Sigmoid colon (tissue), 7 donors: ENCODE results near the gene FBXL19. TPM values are rescaled to one million over a fixed set of nuclear protein-coding genes. Genes with fewer than 3 reads are reported as not detected.
A peak's percentile ranks its signal among the peaks of the same experiment; 100 is the strongest.
"Not testable (repeated sequence)": the region's sequence is repeated elsewhere in the genome, so short reads cannot be mapped to it uniquely, and the experiment has no call there.

Experiments
- DNase-seq: peaks from one replicate; pipeline ENCODE4 v3.0.0-alpha.2; 2019
- H3K27ac ChIP-seq, 4 donors: fragments of 200-600 bp; sonication (generic); one replicate each; pipeline ENCODE4 v1.5.1; 2016 to 2019; ENCODE audit warnings: mild to moderate bottlenecking in 1 of 4
- H3K27me3 ChIP-seq, 3 donors: fragments of 200-600 bp; sonication (generic); one replicate each; pipeline ENCODE4 v1.5.1; 2019; ENCODE audit warnings: mild to moderate bottlenecking in 1 of 3
- H3K36me3 ChIP-seq, 4 donors: fragments of 200-600 bp; sonication (generic); one replicate each; pipeline ENCODE4 v1.5.1; 2016 to 2019
- H3K4me1 ChIP-seq, 4 donors: fragments of 200-600 bp; sonication (generic); one replicate each; pipeline ENCODE4 v1.5.1; 2017 to 2019
- H3K4me3 ChIP-seq, 4 donors: fragments of 200-600 bp; sonication (generic); one replicate each; pipeline ENCODE4 v1.5.1; 2017 to 2019; ENCODE audit warnings: mild to moderate bottlenecking in 2 of 4, moderate library complexity in 1 of 4
- H3K9me3 ChIP-seq, 4 donors: fragments of 200-600 bp in 3 of 4; sonication (generic) in 3 of 4; one replicate each; pipeline versions ENCODE4 v1.5.1 to v1.6.1; 2013 to 2019
- EP300 ChIP-seq, 4 donors: sonication (generic); formaldehyde crosslinking; IDR thresholded peaks; one replicate each; pipeline ENCODE4 v1.6.1; 2017; ENCODE audit warnings: antibody characterized with exemption in 4 of 4
- POLR2A ChIP-seq, 2 donors: fragments of 450-650 bp; IDR thresholded peaks; one replicate each; pipeline ENCODE4 v1.6.1; 2016; ENCODE audit warnings: antibody characterized with exemption in 2 of 2, mild to moderate bottlenecking in 2 of 2, moderate library complexity in 2 of 2
- POLR2AphosphoS5 ChIP-seq, 4 donors: sonication (generic); formaldehyde crosslinking; IDR thresholded peaks; one replicate each; pipeline ENCODE4 v1.6.1; 2017; ENCODE audit warnings: antibody characterized with exemption in 4 of 4
- WGBS, 2 donors: extraction: QIAGEN DNeasy Blood & Tissue Kit; methylation state at CpG; one replicate each; pipeline ENCODE4 v1.1.7; 2013; 5-methylcytosine and 5-hydroxymethylcytosine counted together
- intact Hi-C: fragments of 100-400 bp; cut with DNase I; formaldehyde crosslinking; loops from one replicate; pipeline ENCODE4 v1.15.1; 2023
- polyA plus RNA-seq, 3 donors: library from polyadenylated mRNA; stranded (reverse); fragments of 200-250 nt; gene quantifications; one replicate each; pipeline ENCODE4 v1.2.3, GENCODE V29; 2013
- total RNA-seq, 4 donors: library from RNA; depleted of rRNA; stranded (reverse); fragments of >200 nt; gene quantifications; one replicate each; pipeline ENCODE4 v1.1.0, GENCODE V29; 2016
- TF ChIP-seq, protein P1 (sequence below), 4 experiments: fragments of 450-650 bp in 3 of 4; fragments of 200-600 bp in 1 of 4; IDR thresholded peaks; one replicate each; pipeline ENCODE4 v1.5.1; 2016 to 2019; ENCODE audit warnings: antibody characterized with exemption in 4 of 4, mild to moderate bottlenecking in 3 of 4, moderate library complexity in 2 of 4
- donor health status: healthy with polysubstance abuse.
- donor health status: Bipolar disorder and iron deficiency.
- donor health status: healthy.

The FBXL19 gene
- total and polyA plus RNA-seq, 7 donors, result 3.0 to 32.7 (median 10.3) TPM

DNA sequence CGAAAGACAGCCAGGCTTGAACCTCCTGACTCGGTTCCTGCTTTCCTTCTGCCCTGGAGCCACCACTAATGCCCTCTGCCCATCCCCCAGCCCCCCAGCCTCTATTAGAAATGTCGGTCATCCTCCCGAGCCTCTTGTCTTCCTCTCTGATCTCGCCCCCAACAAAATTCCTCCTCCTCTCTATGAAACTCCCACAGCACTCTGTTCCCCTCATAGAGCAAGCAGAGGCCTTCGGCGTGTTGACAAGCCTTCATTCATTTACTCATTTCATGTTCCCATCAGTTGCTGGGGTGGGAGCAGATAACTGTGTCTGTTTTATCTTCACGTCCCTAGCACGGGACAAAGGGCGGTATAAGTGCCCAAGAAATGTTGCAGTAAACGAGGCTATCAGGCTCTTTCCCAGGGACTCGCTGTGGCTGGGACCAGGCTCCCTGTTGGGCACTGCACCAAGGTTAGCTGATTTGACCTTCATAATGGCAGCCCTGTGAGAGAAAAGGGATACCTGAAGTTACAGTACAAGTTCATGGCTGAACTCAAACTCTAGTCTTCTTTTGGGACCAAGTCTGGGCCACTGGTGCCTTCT is 7.8 kb downstream of the FBXL19 start:
- no peak overlapping the region for H3K27ac ChIP-seq
- 79 to 80% methylated on average over 12 of the region's 12 CpGs for WGBS, 2 donors
- no peaks in the 10 kb centered on the region for H3K9me3 ChIP-seq
- peaks cover 0 to 10% (median 9%) of the 10 kb centered on the region in 4 donors for H3K4me1 ChIP-seq
- DNase-seq, result no peak
- H3K27me3 ChIP-seq, result no peaks in the 10 kb centered on the region
- intact Hi-C loops, result no loop called here
- H3K4me3 ChIP-seq, result no peak overlapping the region
- peaks cover 0 to 55% (median 20%) of the 10 kb centered on the region in 4 donors for H3K36me3 ChIP-seq
- TF ChIP-seq POLR2A (IDR thresholded peaks at IDR 0.05) (no peak), EP300 (IDR thresholded peaks at IDR 0.05) (no peak), POLR2AphosphoS5 (IDR thresholded peaks at IDR 0.05) (no peak)
- TF ChIP-seq, protein P1, sequence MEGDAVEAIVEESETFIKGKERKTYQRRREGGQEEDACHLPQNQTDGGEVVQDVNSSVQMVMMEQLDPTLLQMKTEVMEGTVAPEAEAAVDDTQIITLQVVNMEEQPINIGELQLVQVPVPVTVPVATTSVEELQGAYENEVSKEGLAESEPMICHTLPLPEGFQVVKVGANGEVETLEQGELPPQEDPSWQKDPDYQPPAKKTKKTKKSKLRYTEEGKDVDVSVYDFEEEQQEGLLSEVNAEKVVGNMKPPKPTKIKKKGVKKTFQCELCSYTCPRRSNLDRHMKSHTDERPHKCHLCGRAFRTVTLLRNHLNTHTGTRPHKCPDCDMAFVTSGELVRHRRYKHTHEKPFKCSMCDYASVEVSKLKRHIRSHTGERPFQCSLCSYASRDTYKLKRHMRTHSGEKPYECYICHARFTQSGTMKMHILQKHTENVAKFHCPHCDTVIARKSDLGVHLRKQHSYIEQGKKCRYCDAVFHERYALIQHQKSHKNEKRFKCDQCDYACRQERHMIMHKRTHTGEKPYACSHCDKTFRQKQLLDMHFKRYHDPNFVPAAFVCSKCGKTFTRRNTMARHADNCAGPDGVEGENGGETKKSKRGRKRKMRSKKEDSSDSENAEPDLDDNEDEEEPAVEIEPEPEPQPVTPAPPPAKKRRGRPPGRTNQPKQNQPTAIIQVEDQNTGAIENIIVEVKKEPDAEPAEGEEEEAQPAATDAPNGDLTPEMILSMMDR (IDR thresholded peaks at IDR 0.05), result no peak

DNA sequence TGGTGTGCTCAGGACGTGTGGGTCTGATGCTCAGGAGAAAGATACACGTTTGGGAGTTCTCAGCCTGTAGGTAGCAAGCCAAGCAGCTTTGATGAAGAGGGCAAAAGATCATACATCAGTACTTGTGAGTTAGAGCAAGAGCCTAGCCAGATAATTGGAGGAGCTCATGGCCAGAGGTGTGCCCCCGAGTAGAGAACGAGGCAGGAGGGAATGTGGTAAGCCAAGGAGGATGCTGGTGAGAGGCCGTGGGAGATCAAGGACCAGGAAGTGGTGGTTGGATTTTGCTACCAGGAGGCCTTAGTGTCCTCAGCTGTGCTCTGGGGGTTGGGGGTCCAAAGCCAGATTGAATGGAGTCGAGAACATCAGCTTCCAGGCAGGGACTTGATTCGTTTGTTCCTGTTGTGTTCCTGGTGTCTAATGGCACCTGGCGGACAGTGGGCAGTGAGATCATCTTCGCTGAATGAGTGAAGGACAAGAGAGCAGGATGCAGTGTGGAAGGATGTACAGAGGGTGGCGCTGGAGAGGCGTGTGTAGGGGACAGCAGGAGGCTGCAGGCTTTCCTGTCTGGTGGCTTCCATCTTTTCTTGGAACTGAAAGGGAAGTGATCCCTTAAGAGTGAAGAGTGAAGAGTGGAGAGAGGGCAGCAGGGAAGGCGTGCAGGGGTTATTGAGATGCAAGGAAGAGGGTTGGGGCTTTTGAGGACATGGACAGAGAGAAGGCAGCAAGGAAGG is 11.6 kb downstream of the FBXL19 start:
- no peak for DNase-seq
- peaks cover 0 to 55% (median 20%) of the 10 kb centered on the region in 4 donors for H3K36me3 ChIP-seq
- H3K4me3 ChIP-seq, result no peak overlapping the region
- 64 to 66% methylated on average over 12 of the region's 12 CpGs for WGBS, 2 donors
- no peak overlapping the region for H3K27ac ChIP-seq
- no peak for TF ChIP-seq POLR2A (IDR thresholded peaks at IDR 0.05)
- TF ChIP-seq, protein P1 (IDR thresholded peaks at IDR 0.05), result peak; percentile 16 to 32 (median 22)
- intact Hi-C loops, result no loop called here
- H3K27me3 ChIP-seq, result no peaks in the 10 kb centered on the region
- peaks cover 0 to 13% (median 6%) of the 10 kb centered on the region in 4 donors for H3K4me1 ChIP-seq
- H3K9me3 ChIP-seq, result no peaks in the 10 kb centered on the region

DNA sequence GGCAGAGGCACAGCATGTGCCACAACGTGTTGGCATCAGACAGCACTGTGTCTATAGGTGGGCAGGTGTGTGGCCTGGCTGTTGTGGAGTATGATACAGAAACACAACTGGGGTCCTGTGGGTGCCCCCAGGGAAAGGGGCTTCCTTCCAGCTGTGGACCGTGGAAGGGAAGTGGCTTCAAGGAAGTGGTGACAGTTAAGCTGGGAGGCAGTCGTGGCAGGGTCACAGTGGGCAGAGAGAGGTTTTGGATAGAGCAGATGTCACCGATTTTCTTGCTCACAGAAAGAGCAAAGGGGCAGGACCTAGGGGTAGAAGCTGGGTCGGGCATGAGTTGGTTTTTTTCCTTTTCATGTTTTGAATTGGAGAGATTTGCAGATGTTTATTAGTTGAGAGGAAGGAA is 14.3 kb downstream of the FBXL19 start:
- H3K27ac ChIP-seq, result peak overlapping the region; percentile 47 to 56 (median 52)
- no peak overlapping the region for H3K4me3 ChIP-seq
- peaks cover 0 to 51% (median 0%) of the 10 kb centered on the region in 4 donors for H3K36me3 ChIP-seq
- WGBS, 2 donors, result 40 to 68% methylated on average over 5 of the region's 5 CpGs
- H3K9me3 ChIP-seq, result no peaks in the 10 kb centered on the region
- H3K4me1 ChIP-seq, result peaks cover 0 to 22% (median 10%) of the 10 kb centered on the region in 4 donors
- no peaks in the 10 kb centered on the region for H3K27me3 ChIP-seq
- intact Hi-C loops, result no loop called here
- TF ChIP-seq EP300 (IDR thresholded peaks at IDR 0.05) (no peak), POLR2AphosphoS5 (IDR thresholded peaks at IDR 0.05) (no peak), POLR2A (IDR thresholded peaks at IDR 0.05) (no peak)
- TF ChIP-seq, protein P1 (IDR thresholded peaks at IDR 0.05), result no peak
- DNase-seq, result no peak

DNA sequence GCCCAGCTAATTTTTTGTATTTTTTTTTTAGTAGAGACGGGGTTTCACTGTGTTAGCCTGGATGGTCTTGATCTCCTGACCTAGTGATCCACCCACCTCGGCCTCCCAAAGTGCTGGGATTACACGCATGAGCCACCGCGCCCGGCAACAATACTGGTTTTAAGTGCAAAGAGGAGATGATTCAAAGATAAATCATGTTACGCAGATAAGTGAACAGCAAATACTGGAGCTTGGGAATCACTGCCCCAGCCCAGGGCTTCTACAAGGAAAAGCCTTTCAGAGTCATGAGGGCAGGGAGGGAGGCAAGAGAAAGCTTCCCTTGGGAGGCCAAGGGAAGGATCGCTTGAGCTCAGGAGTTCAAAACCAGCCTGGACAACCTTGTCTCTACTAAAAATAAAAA is 16.2 kb downstream of the FBXL19 start:
- H3K9me3 ChIP-seq, H3K4me3 ChIP-seq, H3K27me3 ChIP-seq, H3K27ac ChIP-seq, DNase-seq, intact Hi-C loops: not testable (repeated sequence)
- Histone ChIP-seq H3K4me1 (peaks cover 0 to 22% (median 10%) of the 10 kb centered on the region in 4 donors), H3K36me3 (peaks cover 0 to 53% (median 2%) of the 10 kb centered on the region in 4 donors)
- WGBS, 2 donors, result 96% methylated on average over 8 of the region's 8 CpGs

DNA sequence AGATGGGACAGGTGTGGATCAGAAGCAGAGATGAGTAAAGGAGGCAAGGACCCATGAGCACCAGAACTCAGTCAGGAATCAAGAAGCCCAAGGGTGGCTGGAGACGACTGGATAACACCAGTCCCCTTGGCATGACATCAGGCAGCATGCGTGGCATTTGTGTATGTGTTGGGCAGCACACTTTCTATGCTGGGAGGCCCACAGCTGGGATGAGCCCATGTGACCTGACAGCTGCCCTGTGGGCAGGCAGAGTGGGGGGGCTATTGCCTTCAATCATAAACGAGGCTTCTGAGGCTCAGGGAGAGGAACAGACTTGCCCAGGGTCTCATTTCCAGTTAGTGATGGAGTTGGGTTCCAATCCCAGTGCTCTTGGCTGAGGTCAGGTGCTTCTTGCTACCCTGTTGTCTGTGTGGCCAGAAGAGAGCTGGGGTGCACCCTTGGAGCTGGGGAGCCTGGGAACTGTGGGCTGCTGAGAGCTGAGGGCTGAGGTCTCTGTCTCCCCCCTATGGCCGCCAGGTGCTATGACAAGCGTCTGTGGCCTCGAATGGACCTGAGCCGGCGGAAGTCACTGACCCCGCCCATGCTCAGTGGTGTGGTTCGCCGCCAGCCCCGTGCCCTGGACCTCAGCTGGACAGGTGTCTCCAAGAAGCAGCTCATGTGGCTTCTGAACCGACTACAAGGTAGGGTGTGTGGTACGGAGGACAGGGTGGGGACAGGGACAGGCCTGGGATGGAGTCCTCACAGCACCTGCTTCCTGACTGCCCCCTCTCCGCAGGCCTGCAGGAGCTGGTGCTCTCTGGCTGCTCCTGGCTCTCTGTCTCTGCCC is 18.4 kb downstream of the FBXL19 start:
- DNase-seq, result peak; percentile 88
- Histone ChIP-seq H3K27me3 (no peaks in the 10 kb centered on the region), H3K27ac (peak overlapping the region in 2 of 4 donors; percentile 12 to 46), H3K36me3 (peaks cover 0 to 53% (median 8%) of the 10 kb centered on the region in 4 donors), H3K4me1 (peaks cover 0 to 22% (median 10%) of the 10 kb centered on the region in 4 donors), H3K4me3 (no peak overlapping the region), H3K9me3 (no peaks in the 10 kb centered on the region)
- TF ChIP-seq POLR2A (IDR thresholded peaks at IDR 0.05), result no peak
- TF ChIP-seq, protein P1 (IDR thresholded peaks at IDR 0.05), result peak; percentile 49 to 91 (median 72)
- TF ChIP-seq POLR2AphosphoS5 (IDR thresholded peaks at IDR 0.05), result no peak
- intact Hi-C loops, result no loop called here
- 19 to 22% methylated on average over 15 of the region's 15 CpGs for WGBS, 2 donors
